Measurements from ENCODE around the gene GLUD1.
A peak's percentile ranks its signal among the peaks of the same experiment; 100 is the strongest.
"Not testable (repeated sequence)": the region's sequence is repeated elsewhere in the genome, so short reads cannot be mapped to it uniquely, and the experiment has no call there.

The GLUD1 gene

GRCh38 chr10:87089746-87090145 is 4.9 kb downstream of the GLUD1 start:
- DNase-seq: no peak

- no peak for DNase-seq
Observed at GRCh38 chr10:87085537-87085936, 9.1 kb downstream of the GLUD1 start.

- peak; percentile 83 for DNase-seq
Observed at GRCh38 chr10:87084291-87084782, 10.3 kb downstream of the GLUD1 start.

- peak; percentile 54 for DNase-seq
Observed at GRCh38 chr10:87083576-87084290, 10.9 kb downstream of the GLUD1 start.

- DNase-seq: peak; percentile 55
Observed at GRCh38 chr10:87082219-87082618, 12.4 kb downstream of the GLUD1 start.

- not testable (repeated sequence) for DNase-seq
Observed at GRCh38 chr10:87081574-87081973, 13.1 kb downstream of the GLUD1 start.

- DNase-seq: not testable (repeated sequence)
Observed at GRCh38 chr10:87080621-87081020, 14.0 kb downstream of the GLUD1 start.

- DNase-seq: no peak
Observed at GRCh38 chr10:87079106-87079836, 15.4 kb downstream of the GLUD1 start.

GRCh38 chr10:87076421-87076820 is 18.2 kb downstream of the GLUD1 start:
- DNase-seq: not testable (repeated sequence)

- DNase-seq: no peak
Observed at GRCh38 chr10:87072449-87072848, 22.2 kb downstream of the GLUD1 start.

GRCh38 chr10:87068281-87068680 is 26.4 kb downstream of the GLUD1 start:
- no peak for DNase-seq

- no peak for DNase-seq
Observed at GRCh38 chr10:87066865-87067264, 27.8 kb downstream of the GLUD1 start.

- no peak for DNase-seq
Observed at GRCh38 chr10:87066178-87066577, 28.5 kb downstream of the GLUD1 start.

- DNase-seq: no peak
Observed at GRCh38 chr10:87064651-87065050, 30.0 kb downstream of the GLUD1 start.

- DNase-seq: no peak
Observed at GRCh38 chr10:87060280-87060928, 34.2 kb downstream of the GLUD1 start.

- DNase-seq: no peak
Observed at GRCh38 chr10:87059401-87059800, 35.2 kb downstream of the GLUD1 start.

GRCh38 chr10:87058171-87058570 is 36.5 kb downstream of the GLUD1 start:
- DNase-seq: no peak

GRCh38 chr10:87054373-87055295 is 40.0 kb downstream of the GLUD1 start:
- DNase-seq: peak; percentile 64

- DNase-seq: no peak
Observed at GRCh38 chr10:87053577-87054181, 41.0 kb downstream of the GLUD1 start.

- DNase-seq: no peak
Observed at GRCh38 chr10:87053111-87053510, 41.5 kb downstream of the GLUD1 start.

- no peak for DNase-seq
Observed at GRCh38 chr10:87045434-87045938, 49.2 kb downstream of the GLUD1 start.

GRCh38 chr10:87043579-87043978 is 51.1 kb downstream of the GLUD1 start:
- not testable (repeated sequence) for DNase-seq

All from fibroblast of skin of abdomen (primary cell).